ENCODE results near the gene MPHOSPH10. TPM values are rescaled to one million over a fixed set of nuclear protein-coding genes. Genes with fewer than 3 reads are reported as not detected.

MPHOSPH10 gene
- total RNA-seq, 1 experiment from 2014 or later, result 34.1 TPM

DNA sequence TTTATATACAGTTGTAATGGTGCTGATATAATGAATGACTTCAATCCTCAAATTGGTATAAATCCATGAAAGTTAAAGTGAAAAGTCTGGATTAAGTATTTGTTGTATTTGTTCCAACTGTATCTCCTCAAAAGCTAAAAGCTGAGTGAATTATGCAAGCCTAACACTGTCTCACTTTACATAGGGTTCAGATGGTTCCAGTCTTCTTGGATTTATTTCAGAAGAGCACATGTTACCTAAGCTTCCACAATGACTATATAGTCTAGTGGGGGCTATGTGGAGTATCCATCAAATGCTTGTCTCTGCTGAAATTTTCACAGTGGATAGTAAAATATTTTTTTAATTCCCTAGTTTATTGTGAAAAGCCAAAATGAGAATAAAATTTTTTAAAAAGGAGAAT, 13.4 kb upstream of the MPHOSPH10 start:
- BruUV-seq (replicated peaks), result no TSS peak
- Histone ChIP-seq H3K27me3 (ENCODE audit: control insufficient read depth, insufficient read depth, low read length) (no peaks in the 10 kb centered on the region), H3K36me3 (ENCODE audit: control insufficient read depth, insufficient read depth, low read length) (no peaks in the 10 kb centered on the region), H3K27ac (ENCODE audit: low read length) (no peak overlapping the region), H3K9me3 (ENCODE audit: control insufficient read depth, insufficient read depth, low read depth, low read length) (no peaks in the 10 kb centered on the region), H3K4me1 (ENCODE audit: control insufficient read depth, insufficient read depth, low read length) (no peaks in the 10 kb centered on the region), H3K4me3 (ENCODE audit: low read depth in 2 of 2, low read length in 2 of 2) (no peak overlapping the region)
- ChIA-PET CTCF (no interaction called here), POLR2A (no interaction called here)
- TF ChIP-seq TCF7L2 (IDR thresholded peaks at IDR 0.05; ENCODE audit: low read depth, low read length) (no peak), POLR2AphosphoS5 (IDR thresholded peaks at IDR 0.05; ENCODE audit: low read depth, low read length) (no peak), REST (IDR thresholded peaks at IDR 0.05; ENCODE audit: insufficient read depth in 1 of 2, low read depth in 2 of 2, low read length in 1 of 2) (no peak), SIN3A (IDR thresholded peaks at IDR 0.05; ENCODE audit: borderline replicate concordance, insufficient read depth, low read depth, low read length) (no peak), CTCF (IDR thresholded peaks at IDR 0.05) (no peak)
- DNase-seq (ENCODE audit: low read depth, low spot score) (no peak), ATAC-seq (no peak)
- in situ Hi-C loops (cut with HindIII; ENCODE audit: low pct_unique_long_range_greater_than_20kb, low sequenced_read_pairs), result no loop called here
- intact Hi-C loops (cut with micrococcal nuclease; ENCODE audit: unreplicated experiment), result no loop called here

DNA sequence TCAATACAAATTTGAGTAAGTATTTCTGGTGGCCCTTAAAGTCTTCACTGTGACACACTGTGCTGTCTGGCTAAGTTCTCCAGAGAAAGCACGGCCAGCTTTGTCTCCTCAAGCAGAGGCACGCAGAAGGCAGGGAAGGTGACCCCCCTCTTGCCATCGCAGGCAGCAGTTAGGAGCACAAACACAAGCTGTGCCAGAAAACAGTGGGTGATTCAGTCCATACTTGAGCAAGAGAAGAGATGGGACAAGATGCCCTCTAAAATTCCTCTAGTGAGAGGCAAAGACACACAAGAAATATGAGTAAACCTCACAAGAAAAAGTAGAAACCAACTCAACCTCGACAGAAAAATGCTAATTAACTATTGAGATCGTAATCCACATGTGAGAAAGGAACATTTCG, 10.2 kb upstream of the MPHOSPH10 start:
- Histone ChIP-seq H3K4me3 (ENCODE audit: low read depth in 2 of 2, low read length in 2 of 2) (no peak overlapping the region), H3K36me3 (ENCODE audit: control insufficient read depth, insufficient read depth, low read length) (no peaks in the 10 kb centered on the region), H3K9me3 (ENCODE audit: control insufficient read depth, insufficient read depth, low read depth, low read length) (no peaks in the 10 kb centered on the region), H3K27me3 (ENCODE audit: control insufficient read depth, insufficient read depth, low read length) (no peaks in the 10 kb centered on the region), H3K4me1 (ENCODE audit: control insufficient read depth, insufficient read depth, low read length) (no peaks in the 10 kb centered on the region), H3K27ac (ENCODE audit: low read length) (no peak overlapping the region)
- intact Hi-C loops (cut with micrococcal nuclease; ENCODE audit: unreplicated experiment) (no loop called here), in situ Hi-C loops (cut with HindIII; ENCODE audit: low pct_unique_long_range_greater_than_20kb, low sequenced_read_pairs) (no loop called here)
- ChIA-PET POLR2A (no interaction called here), CTCF (no interaction called here)
- no peak for DNase-seq (ENCODE audit: low read depth, low spot score)
- no TSS peak for BruUV-seq (replicated peaks)
- TF ChIP-seq CTCF (IDR thresholded peaks at IDR 0.05), result no peak
- TF ChIP-seq REST (IDR thresholded peaks at IDR 0.05; ENCODE audit: insufficient read depth in 1 of 2, low read depth in 2 of 2, low read length in 1 of 2), result no peak
- no peak for TF ChIP-seq SIN3A (IDR thresholded peaks at IDR 0.05; ENCODE audit: borderline replicate concordance, insufficient read depth, low read depth, low read length)
- TF ChIP-seq POLR2AphosphoS5 (IDR thresholded peaks at IDR 0.05; ENCODE audit: low read depth, low read length), result no peak
- no peak for TF ChIP-seq TCF7L2 (IDR thresholded peaks at IDR 0.05; ENCODE audit: low read depth, low read length)
- no peak for ATAC-seq
